ENCODE data around the gene CTNND2. TPM values are rescaled to one million over a fixed set of nuclear protein-coding genes. Genes with fewer than 3 reads are reported as not detected.
A peak's percentile ranks its signal among the peaks of the same experiment; 100 is the strongest.

The CTNND2 gene
- total RNA-seq, 1 donor from 2014 or later, result 13.9 TPM

- Histone ChIP-seq H3K4me3 (no peak overlapping the region), H3K4me1 (no peaks in the 10 kb centered on the region), H3F3A (ENCODE audit: low read depth) (peaks cover 4% of the 10 kb centered on the region), H3K36me3 (no peaks in the 10 kb centered on the region), H3K4me2 (no peak overlapping the region), H4K20me1 (ENCODE audit: low read depth) (no peaks in the 10 kb centered on the region), H3K27me3 (no peaks in the 10 kb centered on the region), H3K9me3 (ENCODE audit: low read depth) (no peaks in the 10 kb centered on the region), H3K27ac (no peak overlapping the region), H3K9ac (no peak overlapping the region), H2AFZ (replicated peaks) (no peak overlapping the region), H3K79me2 (ENCODE audit: low read depth) (no peaks in the 10 kb centered on the region)
- peak; percentile 11 for TF ChIP-seq CTCF (IDR thresholded peaks at IDR 0.05)
- no peak for TF ChIP-seq EZH2phosphoT487 (IDR thresholded peaks at IDR 0.05)
- TF ChIP-seq EZH2 (IDR thresholded peaks at IDR 0.05), result no peak
- Mint-ChIP-seq H3K36me3 (peaks cover 25% of the 10 kb centered on the region), H3K27me3 (ENCODE audit: insufficient read depth, low read depth) (peaks cover 2% of the 10 kb centered on the region), H3K4me3 (no peak overlapping the region), H3K4me1 (peaks cover 3% of the 10 kb centered on the region), H3K27ac (no peak overlapping the region), H3K9me3 (peaks cover 16% of the 10 kb centered on the region)
- peak; percentile 15 for DNase-seq (ENCODE audit: low spot score)
These were observed 841.8 kb downstream of the CTNND2 start for GRCh38 chr5:11062397-11062796.

DNA sequence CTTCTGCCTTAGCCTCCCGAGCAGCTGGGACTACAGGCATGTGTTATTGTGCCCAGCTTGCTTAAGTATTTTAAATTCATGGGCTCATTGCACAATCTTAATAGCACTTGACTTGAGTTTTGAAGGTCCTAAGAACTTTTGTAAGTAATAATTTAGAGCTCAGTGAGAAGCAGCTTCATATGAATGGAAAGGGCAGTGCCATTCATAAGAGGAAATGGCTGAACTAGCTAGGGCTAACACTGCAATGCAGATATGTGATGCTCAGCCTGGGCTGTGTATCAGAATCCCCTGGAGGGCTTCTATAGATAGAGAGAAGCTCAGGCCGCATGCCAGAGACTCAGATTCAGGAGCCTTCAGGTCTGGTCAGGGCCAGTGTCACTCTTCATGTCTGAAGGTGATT, 847.7 kb downstream of the CTNND2 start:
- TF ChIP-seq EZH2phosphoT487 (IDR thresholded peaks at IDR 0.05), result no peak
- no peak for TF ChIP-seq EZH2 (IDR thresholded peaks at IDR 0.05)
- no peak for TF ChIP-seq CTCF (IDR thresholded peaks at IDR 0.05)
- H3K36me3 ChIP-seq, result no peaks in the 10 kb centered on the region
- no peak overlapping the region for H3K27ac Mint-ChIP-seq
- H3K4me2 ChIP-seq, result no peak overlapping the region
- H3K4me1 Mint-ChIP-seq, result peaks cover 11% of the 10 kb centered on the region
- H4K20me1 ChIP-seq (ENCODE audit: low read depth), result no peaks in the 10 kb centered on the region
- H3K4me3 ChIP-seq, result no peak overlapping the region
- H3F3A ChIP-seq (ENCODE audit: low read depth), result no peaks in the 10 kb centered on the region
- no peaks in the 10 kb centered on the region for H3K27me3 Mint-ChIP-seq (ENCODE audit: insufficient read depth, low read depth)
- H3K79me2 ChIP-seq (ENCODE audit: low read depth), result no peaks in the 10 kb centered on the region
- DNase-seq (ENCODE audit: low spot score), result no peak
- no peaks in the 10 kb centered on the region for H3K9me3 ChIP-seq (ENCODE audit: low read depth)
- H3K4me3 Mint-ChIP-seq, result no peak overlapping the region
- H3K9ac ChIP-seq, result no peak overlapping the region
- H2AFZ ChIP-seq (replicated peaks), result no peak overlapping the region
- peaks cover 30% of the 10 kb centered on the region for H3K36me3 Mint-ChIP-seq
- peaks cover 12% of the 10 kb centered on the region for H3K9me3 Mint-ChIP-seq
- no peaks in the 10 kb centered on the region for H3K27me3 ChIP-seq
- no peak overlapping the region for H3K27ac ChIP-seq
- H3K4me1 ChIP-seq, result peaks cover 11% of the 10 kb centered on the region

DNA sequence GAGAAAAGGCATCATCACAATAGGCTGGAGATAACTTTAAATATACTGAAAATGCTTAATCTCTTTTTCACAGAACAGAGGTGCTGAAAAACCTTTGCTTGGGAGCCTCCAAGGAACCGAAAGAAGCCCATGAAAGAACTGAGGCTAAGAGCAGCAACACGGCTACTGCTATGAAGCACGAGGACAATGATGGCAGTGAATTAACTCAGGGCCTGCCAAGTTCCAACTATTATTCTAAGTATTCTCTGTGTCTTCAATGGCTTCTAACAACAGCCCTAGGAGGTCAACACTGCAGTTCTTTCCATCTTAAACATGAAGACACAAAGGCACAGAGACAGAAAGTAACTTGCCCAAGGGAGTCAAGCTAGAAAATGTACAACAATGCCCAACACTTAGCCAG, 850.2 kb downstream of the CTNND2 start:
- no peak overlapping the region for H3K4me2 ChIP-seq
- H2AFZ ChIP-seq (replicated peaks), result no peak overlapping the region
- Mint-ChIP-seq H3K27ac (no peak overlapping the region), H3K9me3 (peaks cover 7% of the 10 kb centered on the region), H3K27me3 (ENCODE audit: insufficient read depth, low read depth) (no peaks in the 10 kb centered on the region), H3K4me3 (no peak overlapping the region), H3K4me1 (peaks cover 11% of the 10 kb centered on the region), H3K36me3 (peaks cover 21% of the 10 kb centered on the region)
- no peak for DNase-seq (ENCODE audit: low spot score)
- no peak overlapping the region for H3K4me3 ChIP-seq
- no peak overlapping the region for H3K27ac ChIP-seq
- no peaks in the 10 kb centered on the region for H3F3A ChIP-seq (ENCODE audit: low read depth)
- H3K9ac ChIP-seq, result no peak overlapping the region
- H4K20me1 ChIP-seq (ENCODE audit: low read depth), result no peaks in the 10 kb centered on the region
- no peaks in the 10 kb centered on the region for H3K79me2 ChIP-seq (ENCODE audit: low read depth)
- H3K36me3 ChIP-seq, result no peaks in the 10 kb centered on the region
- peaks cover 11% of the 10 kb centered on the region for H3K4me1 ChIP-seq
- no peaks in the 10 kb centered on the region for H3K27me3 ChIP-seq
- no peaks in the 10 kb centered on the region for H3K9me3 ChIP-seq (ENCODE audit: low read depth)
- TF ChIP-seq EZH2 (IDR thresholded peaks at IDR 0.05) (no peak), CTCF (IDR thresholded peaks at IDR 0.05) (no peak), EZH2phosphoT487 (IDR thresholded peaks at IDR 0.05) (no peak)
